ENCODE data around the gene UBD. TPM values are rescaled to one million over a fixed set of nuclear protein-coding genes. Genes with fewer than 3 reads are reported as not detected.

Gene UBD
- polyA plus RNA-seq, 1 donor (not counting 4 experiments of a cell fraction or from before 2014, with no cell fraction given) = not detected

DNA sequence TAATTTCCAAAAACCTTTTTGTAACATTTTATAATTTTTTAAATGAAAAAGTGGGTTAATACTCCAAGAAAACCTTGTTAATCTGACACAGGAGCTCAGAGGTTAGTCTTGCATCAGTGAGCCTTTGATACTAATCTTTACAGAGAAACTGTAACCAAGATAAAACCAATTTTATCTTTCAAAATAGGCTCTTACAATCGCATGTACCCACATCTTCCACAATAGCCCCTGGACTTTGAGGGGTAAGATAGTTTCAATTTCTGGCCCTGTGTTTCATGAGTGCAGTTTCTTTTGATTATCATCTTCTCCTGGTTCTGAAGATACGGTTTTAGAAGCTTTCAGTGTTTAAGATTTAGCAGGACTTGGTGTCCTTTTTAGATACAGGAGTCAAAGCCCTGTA, 37.3 kb downstream of the UBD start:
- dilution Hi-C loops (cut with MboI; ENCODE audit: extremely low pct_ligation_motif_present, low sequenced_read_pairs) = no loop called here
- Histone ChIP-seq H3K79me2 (ENCODE audit: control insufficient read depth, insufficient read depth, low read length) (no peaks in the 10 kb centered on the region), H4K20me1 (ENCODE audit: control insufficient read depth, extremely low read depth, insufficient read depth, low read length) (no peaks in the 10 kb centered on the region), H3K36me3 (ENCODE audit: control insufficient read depth in 2 of 2, extremely low read depth in 1 of 2, insufficient read depth in 2 of 2, low read length in 2 of 2) (no peaks in the 10 kb centered on the region), H3K27me3 (ENCODE audit: control insufficient read depth, extremely low read depth, insufficient read depth, low read length) (peaks cover 3% of the 10 kb centered on the region), H3K4me2 (ENCODE audit: control insufficient read depth, extremely low read depth, insufficient read depth, low read depth, low read length) (no peak overlapping the region), H3K9me1 (ENCODE audit: control insufficient read depth, extremely low read depth, insufficient read depth, low read length) (no peaks in the 10 kb centered on the region), H2AFZ (ENCODE audit: control insufficient read depth, low read length) (no peak overlapping the region), H3K9me3 (ENCODE audit: control insufficient read depth, low read depth, low read length) (no peaks in the 10 kb centered on the region), H3K4me3 (ENCODE audit: control insufficient read depth in 2 of 3, extremely low read depth in 1 of 3, insufficient read depth in 2 of 3, low read depth in 1 of 3, low read length in 3 of 3) (no peak overlapping the region), H3K27ac (ENCODE audit: control insufficient read depth, insufficient read depth, low read length) (no peak overlapping the region), H3K9ac (ENCODE audit: control insufficient read depth, extremely low read depth, insufficient read depth, low read length) (no peak overlapping the region), H3K4me1 (ENCODE audit: control insufficient read depth, extremely low read depth, insufficient read depth, low read length) (no peaks in the 10 kb centered on the region)
- no peak for DNase-seq (ENCODE audit: low read depth, low spot score)
- FAIRE-seq = no peak
- TF ChIP-seq, protein P1, sequence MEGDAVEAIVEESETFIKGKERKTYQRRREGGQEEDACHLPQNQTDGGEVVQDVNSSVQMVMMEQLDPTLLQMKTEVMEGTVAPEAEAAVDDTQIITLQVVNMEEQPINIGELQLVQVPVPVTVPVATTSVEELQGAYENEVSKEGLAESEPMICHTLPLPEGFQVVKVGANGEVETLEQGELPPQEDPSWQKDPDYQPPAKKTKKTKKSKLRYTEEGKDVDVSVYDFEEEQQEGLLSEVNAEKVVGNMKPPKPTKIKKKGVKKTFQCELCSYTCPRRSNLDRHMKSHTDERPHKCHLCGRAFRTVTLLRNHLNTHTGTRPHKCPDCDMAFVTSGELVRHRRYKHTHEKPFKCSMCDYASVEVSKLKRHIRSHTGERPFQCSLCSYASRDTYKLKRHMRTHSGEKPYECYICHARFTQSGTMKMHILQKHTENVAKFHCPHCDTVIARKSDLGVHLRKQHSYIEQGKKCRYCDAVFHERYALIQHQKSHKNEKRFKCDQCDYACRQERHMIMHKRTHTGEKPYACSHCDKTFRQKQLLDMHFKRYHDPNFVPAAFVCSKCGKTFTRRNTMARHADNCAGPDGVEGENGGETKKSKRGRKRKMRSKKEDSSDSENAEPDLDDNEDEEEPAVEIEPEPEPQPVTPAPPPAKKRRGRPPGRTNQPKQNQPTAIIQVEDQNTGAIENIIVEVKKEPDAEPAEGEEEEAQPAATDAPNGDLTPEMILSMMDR (optimal IDR thresholded peaks at IDR 0.05 in 1 of 3, IDR thresholded peaks at IDR 0.05 in 1 of 3, conservative IDR thresholded peaks at IDR 0.05 in 1 of 3; ENCODE audit: extremely low read depth in 1 of 3, insufficient read depth in 2 of 3, low read length in 3 of 3) = no peak
- no peak for TF ChIP-seq EZH2 (IDR thresholded peaks at IDR 0.05; ENCODE audit: low read length)

DNA sequence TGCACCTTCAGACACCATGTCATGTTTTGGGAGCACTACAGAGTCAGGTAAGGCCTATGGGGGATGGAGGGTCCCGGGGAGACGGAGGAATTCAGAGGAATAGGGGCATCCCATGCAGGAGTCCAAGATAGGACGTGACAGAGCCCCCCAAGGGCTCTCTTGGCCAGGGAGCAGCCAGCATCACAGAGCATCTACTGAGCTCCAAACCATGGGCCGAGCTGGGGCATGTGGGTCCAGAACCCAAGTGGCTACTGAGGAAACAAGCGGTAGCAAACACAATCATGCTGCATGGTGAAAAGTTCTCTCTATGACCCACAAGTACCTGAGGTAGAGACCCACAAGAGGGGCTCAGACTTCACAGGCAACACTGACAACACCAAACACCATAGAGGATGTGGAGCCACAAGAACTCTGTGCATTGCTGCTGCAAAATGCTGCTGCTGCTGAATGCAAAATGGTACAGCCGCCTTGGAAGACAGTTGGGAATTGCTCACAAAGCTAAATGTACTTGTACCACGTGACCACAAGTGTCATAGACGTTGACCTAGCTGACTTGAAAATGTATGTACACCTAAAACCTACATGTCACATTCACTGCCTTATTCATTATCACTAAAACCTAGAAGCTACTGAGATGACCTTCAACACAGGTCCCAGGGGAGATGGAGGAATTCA, 38.4 kb downstream of the UBD start:
- FAIRE-seq = no peak
- Histone ChIP-seq H3K9me3 (ENCODE audit: control insufficient read depth, low read depth, low read length) (no peaks in the 10 kb centered on the region), H3K4me2 (ENCODE audit: control insufficient read depth, extremely low read depth, insufficient read depth, low read depth, low read length) (no peak overlapping the region), H3K79me2 (ENCODE audit: control insufficient read depth, insufficient read depth, low read length) (no peaks in the 10 kb centered on the region), H3K4me1 (ENCODE audit: control insufficient read depth, extremely low read depth, insufficient read depth, low read length) (peaks cover 3% of the 10 kb centered on the region), H3K9ac (ENCODE audit: control insufficient read depth, extremely low read depth, insufficient read depth, low read length) (no peak overlapping the region), H3K36me3 (ENCODE audit: control insufficient read depth in 2 of 2, extremely low read depth in 1 of 2, insufficient read depth in 2 of 2, low read length in 2 of 2) (no peaks in the 10 kb centered on the region), H2AFZ (ENCODE audit: control insufficient read depth, low read length) (no peak overlapping the region), H4K20me1 (ENCODE audit: control insufficient read depth, extremely low read depth, insufficient read depth, low read length) (no peaks in the 10 kb centered on the region), H3K9me1 (ENCODE audit: control insufficient read depth, extremely low read depth, insufficient read depth, low read length) (no peaks in the 10 kb centered on the region), H3K27ac (ENCODE audit: control insufficient read depth, insufficient read depth, low read length) (no peak overlapping the region), H3K4me3 (ENCODE audit: control insufficient read depth in 2 of 3, extremely low read depth in 1 of 3, insufficient read depth in 2 of 3, low read depth in 1 of 3, low read length in 3 of 3) (no peak overlapping the region), H3K27me3 (ENCODE audit: control insufficient read depth, extremely low read depth, insufficient read depth, low read length) (peaks cover 3% of the 10 kb centered on the region)
- no peak for DNase-seq (ENCODE audit: low read depth, low spot score)
- dilution Hi-C loops (cut with MboI; ENCODE audit: extremely low pct_ligation_motif_present, low sequenced_read_pairs) = no loop called here
- no peak for TF ChIP-seq EZH2 (IDR thresholded peaks at IDR 0.05; ENCODE audit: low read length)
- TF ChIP-seq, protein P1 (optimal IDR thresholded peaks at IDR 0.05 in 1 of 3, IDR thresholded peaks at IDR 0.05 in 1 of 3, conservative IDR thresholded peaks at IDR 0.05 in 1 of 3; ENCODE audit: extremely low read depth in 1 of 3, insufficient read depth in 2 of 3, low read length in 3 of 3) = no peak

Measured in keratinocyte (primary cell).